H1 (cell line): Measurements from ENCODE around the gene ZNF469. TPM values are rescaled to one million over a fixed set of nuclear protein-coding genes. Genes with fewer than 3 reads are reported as not detected.

ENCODE experiments used
- FOSL1 ChIP-seq: IDR thresholded peaks from 2 replicates; pipeline ENCODE4 v1.6.1; 2011; ENCODE audit warnings: mild to moderate bottlenecking, low read depth, low read length, moderate library complexity; ENCODE audit not compliant: insufficient read depth
- PHF8 ChIP-seq: fragments of 200-600 bp; sonication (generic); conservative IDR thresholded peaks from 2 replicates; pipeline ENCODE4 v1.7.1; 2012; ENCODE audit warnings: low read depth, mild to moderate bottlenecking, inconsistent platforms, low read length, moderate library complexity
- SP2 ChIP-seq: IDR thresholded peaks from 2 replicates; pipeline ENCODE4 v1.6.1; 2012; ENCODE audit warnings: mild to moderate bottlenecking, low read length, inconsistent platforms
- polyA plus RNA-seq, 7 experiments: library from polyadenylated mRNA; depleted of rRNA in 3 of 7; stranded (reverse) in 5 of 7; unstranded in 2 of 7; fragments of >200 nt in 5 of 7; fragments of 200-250 nt in 2 of 7; gene quantifications; 1 replicate in 5 of 7; 2 replicates in 1 of 7; 4 replicates in 1 of 7; pipeline versions ENCODE4 v1.2.1 to v1.2.3, GENCODE V29; 2011 to 2013; ENCODE audit warnings: missing spikeins in 2 of 7, mixed read lengths in 2 of 7
- total RNA-seq: library from RNA; stranded (reverse); fragmentation: NEBNext Ultra II Directional; extraction: Animal tissue kit (Norgen Biotek cat#: 25700); gene quantifications from 2 replicates; pipeline ENCODE4 v1.2.1, GENCODE V29; 2021

The ZNF469 gene
- total and polyA plus RNA-seq, 2 of the 8 experiments (the other 6 are each of a cell fraction or from before 2014, with no cell fraction given), result 0.30 to 1.8 TPM

GRCh38 chr16:88407807-88408206 is 25.0 kb downstream of the ZNF469 start (continued):
- no peak for TF ChIP-seq FOSL1
- no peak for TF ChIP-seq SP2
- TF ChIP-seq PHF8, result no peak
